CD4-positive, alpha-beta T cell treated with Interleukin-12 subunit alpha and Interleukin-12 subunit beta, for 1 hour (primary cell): ENCODE results near the gene TAF8.
"Not testable (repeated sequence)": the region's sequence is repeated elsewhere in the genome, so short reads cannot be mapped to it uniquely, and the experiment has no call there.

ENCODE experiments used
- DNase-seq: peaks from one replicate; pipeline ENCODE4 v3.0.0-alpha.2; 2020

The TAF8 gene

GRCh38 chr6:42029062-42029685 lies 21.1 kb upstream of the TAF8 start:
- no peak for DNase-seq

DNA sequence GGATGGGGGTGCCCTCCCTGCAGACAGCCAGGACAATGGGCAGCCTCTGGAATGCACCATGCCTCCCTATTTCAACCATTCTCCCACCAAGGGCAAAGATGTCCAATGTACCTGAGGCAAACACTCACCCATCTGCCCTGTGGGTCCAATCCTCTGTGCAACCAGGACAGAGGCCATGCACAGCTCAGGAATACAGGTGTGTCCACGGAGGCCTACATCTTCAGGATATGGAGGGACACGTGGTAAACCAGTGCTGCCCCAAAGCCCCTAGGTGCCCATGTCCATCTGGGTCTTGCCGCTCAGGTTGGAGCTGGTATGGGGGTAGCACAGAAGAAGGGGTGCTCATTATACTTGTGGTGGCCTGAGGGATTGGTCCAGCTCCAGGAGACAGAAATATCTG lies 20.4 kb upstream of the TAF8 start:
- no peak for DNase-seq

GRCh38 chr6:42030585-42031506 lies 19.5 kb upstream of the TAF8 start:
- DNase-seq: no peak

DNA sequence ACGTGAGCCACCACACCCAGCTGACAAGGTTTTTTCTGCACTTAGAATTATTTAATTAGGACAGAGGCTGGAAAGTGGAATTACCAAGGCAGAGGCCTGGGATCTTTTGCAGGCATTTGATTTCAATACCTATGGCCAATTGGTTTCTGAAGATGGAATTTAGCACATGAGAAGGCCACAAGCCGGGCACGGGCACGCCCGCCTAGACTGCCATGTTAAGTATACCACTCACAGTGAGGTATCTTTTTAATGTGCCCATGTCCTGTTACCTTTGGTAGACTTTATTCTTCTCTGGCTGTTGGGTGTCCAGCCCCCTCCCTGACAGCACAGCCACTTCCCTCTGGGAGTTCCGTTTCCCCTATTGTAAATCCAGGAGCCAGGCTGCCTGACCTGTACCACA lies 18.0 kb upstream of the TAF8 start:
- no peak for DNase-seq

DNA sequence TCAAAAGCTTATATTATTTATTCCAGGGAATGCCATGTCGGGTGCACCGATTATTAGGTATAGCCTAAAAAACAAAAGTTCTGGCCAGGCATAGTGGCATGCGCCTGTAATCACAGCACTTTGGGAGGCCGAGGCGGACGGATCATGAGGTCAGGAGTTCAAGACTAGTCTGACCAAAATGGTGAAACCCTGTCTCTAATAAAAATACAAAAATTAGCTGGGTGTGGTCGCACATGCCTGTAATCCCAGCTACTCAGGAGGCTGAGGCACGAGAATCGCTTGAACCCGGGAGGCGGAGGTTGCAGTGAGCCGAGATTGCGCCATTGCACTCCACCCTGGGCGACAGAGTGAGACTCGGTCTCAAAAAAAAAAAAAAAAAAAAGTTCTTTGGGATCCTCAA lies 12.7 kb upstream of the TAF8 start:
- DNase-seq: not testable (repeated sequence)

DNA sequence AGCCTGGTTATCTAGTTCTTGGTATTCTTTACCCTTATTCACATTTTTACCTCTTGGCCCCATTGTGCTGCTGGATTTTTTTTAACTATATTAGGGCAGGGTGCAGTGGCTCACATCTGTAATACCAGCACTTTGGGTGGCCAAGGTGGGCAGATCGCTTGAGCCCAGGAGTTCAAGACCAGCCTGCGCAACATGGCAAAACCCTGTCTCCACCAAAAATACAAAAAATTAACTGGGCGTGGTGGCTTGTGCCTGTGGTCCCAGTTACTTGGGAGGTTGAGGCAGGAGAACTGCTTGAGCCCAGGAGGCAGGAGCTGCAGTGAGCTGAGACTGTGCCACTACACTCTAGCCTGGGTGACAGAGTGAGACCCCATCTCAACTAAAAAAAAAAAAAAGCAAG lies 12.2 kb upstream of the TAF8 start:
- DNase-seq: no peak

- DNase-seq: no peak
Measured at GRCh38 chr6:42038811-42039408, 11.4 kb upstream of the TAF8 start.

- no peak for DNase-seq
Measured at GRCh38 chr6:42040856-42041480, 9.4 kb upstream of the TAF8 start.

DNA sequence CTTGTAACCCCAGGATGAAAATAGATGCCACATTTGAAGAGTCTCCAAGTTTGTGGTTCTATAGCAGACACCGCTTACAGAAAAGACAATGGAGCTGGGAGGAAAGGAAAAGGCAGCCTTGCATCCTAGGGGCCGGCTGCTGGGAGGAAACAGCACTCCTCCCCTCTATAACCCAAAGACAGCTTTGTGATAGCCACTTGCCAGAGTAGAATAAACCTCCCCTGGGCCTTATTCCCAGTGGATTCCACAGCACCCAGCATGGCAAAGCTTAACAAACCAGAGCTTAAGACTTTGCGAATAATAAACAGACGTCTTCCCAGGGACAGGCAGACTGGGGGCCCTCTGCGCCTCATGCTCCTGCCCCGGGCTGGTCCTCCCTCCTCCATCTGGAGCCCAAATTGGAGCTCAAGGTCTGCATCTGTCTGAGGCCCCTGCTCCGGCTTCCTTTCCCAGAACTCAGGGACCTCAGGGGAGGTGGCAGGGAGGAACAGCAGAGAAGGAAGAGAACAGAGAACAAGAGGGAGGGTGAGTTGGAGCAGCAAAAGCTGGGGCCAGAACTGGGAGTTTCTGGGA lies 8.8 kb upstream of the TAF8 start:
- DNase-seq: no peak

DNA sequence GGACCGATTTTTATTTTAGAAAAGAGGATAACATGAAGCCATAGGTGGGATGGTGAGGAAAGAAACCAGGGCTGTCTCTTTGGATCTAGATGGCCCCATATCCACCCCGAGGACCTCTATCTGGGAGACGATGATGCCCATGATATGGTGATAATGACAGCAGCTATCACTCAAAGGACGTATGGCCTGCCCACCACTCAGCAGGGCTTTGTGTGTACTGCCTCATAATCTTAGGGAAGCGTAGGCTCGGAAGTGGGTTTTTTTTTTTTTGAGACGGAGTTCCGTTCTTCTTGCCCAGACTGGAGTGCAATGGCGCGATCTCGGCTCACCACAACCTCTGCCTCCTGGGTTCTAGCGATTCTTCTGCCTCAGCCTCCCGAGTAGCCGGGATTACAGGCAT lies 8.2 kb upstream of the TAF8 start:
- DNase-seq: no peak

- peak; percentile 90 for DNase-seq
Measured at GRCh38 chr6:42043787-42044475, 6.4 kb upstream of the TAF8 start.

DNA sequence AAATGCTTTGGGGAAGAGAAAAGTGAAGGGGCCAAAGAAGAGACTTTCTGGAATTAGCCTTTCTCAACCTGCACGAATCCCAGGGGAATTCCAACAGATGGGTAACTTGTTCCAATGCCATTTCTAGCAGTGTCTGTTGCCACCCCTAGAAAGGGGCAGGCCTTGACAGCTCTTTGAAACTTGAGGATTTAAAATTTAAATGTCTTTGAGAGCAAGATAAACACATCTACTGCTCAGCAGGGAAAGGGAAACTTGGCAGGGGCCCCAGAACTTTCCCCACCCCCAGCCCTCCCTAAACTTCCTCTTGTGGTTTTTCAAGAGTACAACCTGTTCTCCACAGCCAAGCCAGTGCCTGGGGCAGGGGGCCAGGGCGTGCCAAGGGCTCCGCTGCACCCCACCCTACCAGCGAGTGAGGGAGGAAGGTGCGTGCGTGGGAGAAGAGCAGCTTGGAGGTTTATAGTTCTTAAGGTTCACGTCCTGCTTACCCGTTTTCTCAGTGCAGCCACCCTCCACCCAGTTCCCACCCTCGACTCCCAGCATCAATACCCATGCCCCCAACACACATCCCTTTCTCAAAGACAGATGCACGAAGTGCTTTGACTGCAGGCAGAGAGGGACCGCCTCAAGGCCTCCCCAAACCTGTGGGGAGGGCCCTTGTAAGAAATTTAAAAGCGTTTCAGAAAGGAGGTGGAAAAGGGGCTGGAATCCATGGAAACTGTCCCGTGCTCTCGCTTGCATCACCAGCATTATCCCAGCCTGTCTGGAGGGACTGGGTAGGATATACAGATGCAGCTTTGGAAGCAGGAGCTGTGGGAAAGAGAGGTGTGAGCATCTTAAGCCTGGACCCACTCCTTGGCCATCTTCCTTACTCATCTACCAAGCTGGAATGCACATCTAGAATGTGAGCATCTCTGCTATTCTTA lies 4.5 kb upstream of the TAF8 start:
- DNase-seq: peak; percentile 82

DNA sequence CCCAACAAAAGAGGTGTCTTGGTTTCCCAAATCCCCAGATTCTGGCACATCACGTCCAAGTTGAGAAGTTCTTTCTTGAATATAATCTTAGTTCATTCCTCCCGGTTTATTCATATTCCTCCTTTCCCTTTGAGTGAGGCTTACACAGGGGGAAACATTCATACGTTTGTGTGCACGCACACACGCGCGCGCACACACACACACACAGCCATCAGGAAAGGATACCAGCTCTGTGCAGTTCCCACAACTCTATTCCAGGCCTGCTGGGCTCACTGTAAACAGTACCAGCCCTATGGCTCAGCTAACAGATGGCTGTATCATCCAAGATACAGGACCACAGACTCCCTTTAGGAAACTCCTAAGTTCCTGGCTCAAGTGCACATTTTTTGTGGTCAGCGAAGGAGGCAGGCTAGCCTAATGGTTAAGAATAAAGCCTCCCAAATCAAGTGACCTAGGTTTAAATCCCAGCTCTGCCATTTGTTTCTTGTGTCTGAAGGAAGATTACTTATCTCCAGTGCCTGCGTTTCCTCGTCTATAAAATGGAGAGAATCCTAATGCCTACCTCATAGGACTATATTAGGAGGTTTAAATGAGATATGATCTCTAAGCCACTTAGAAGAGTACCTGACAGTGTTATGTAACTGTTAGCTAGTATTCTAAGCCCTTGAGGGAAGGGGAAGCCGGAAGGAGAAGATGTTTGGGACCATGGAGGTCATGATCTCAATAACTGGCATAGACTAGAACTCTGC lies 3.7 kb upstream of the TAF8 start:
- no peak for DNase-seq

- DNase-seq: no peak
Measured at GRCh38 chr6:42047213-42047590, 3.1 kb upstream of the TAF8 start.

- no peak for DNase-seq
Measured at GRCh38 chr6:42047790-42048405, 2.4 kb upstream of the TAF8 start.

GRCh38 chr6:42049116-42049809 lies 1.1 kb upstream of the TAF8 start:
- DNase-seq: no peak

GRCh38 chr6:42049948-42050296 lies 402 bp upstream of the TAF8 start:
- DNase-seq: peak; percentile 53

GRCh38 chr6:42051268-42051653 lies 937 bp downstream of the TAF8 start:
- DNase-seq: no peak

GRCh38 chr6:42053601-42054000 lies 3.3 kb downstream of the TAF8 start:
- no peak for DNase-seq

DNA sequence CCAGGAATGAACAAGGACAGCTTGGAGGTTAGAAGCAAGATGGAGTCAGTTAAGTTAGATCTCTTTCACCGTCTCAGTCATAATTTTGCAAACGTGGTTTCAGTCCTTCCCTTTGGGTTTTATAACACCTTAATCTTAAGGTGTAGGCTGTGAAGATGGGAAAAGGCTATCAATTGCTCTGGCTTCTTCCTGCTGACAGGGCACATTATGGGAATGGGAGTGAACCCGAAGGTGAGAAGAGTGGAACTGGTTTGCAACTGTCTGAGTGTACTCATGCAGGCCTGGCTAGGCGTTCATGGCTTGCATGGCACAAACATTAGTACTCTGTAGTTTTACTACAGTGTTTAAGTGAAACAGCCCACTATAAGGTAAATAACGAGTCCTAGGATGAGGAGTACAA lies 9.4 kb downstream of the TAF8 start:
- DNase-seq: no peak
